A549 (cell line): ENCODE data around the gene SEMA3C. TPM values are rescaled to one million over a fixed set of nuclear protein-coding genes. Genes with fewer than 3 reads are reported as not detected.

Experiments
- ATAC-seq, 2 experiments: fragments of 200-7000 bp in 1 of 2; fragments of >200 bp in 1 of 2; cut with Nextera tagmentation in 1 of 2; cut with Tn5 transposase in 1 of 2; 3 replicates each; pipeline versions ENCODE4 v1.8.0 to v1.9.1; 2018 to 2020; ENCODE audit warnings: mild to moderate bottlenecking in 1 of 2, moderate library complexity in 1 of 2
- CTCF ChIA-PET: fragments of 300-600 bp; sonication (Branson Sonifier 250); formaldehyde crosslinking; extraction: SDS; loops from one replicate; lab custom pipeline; 2021; ENCODE audit warnings: antibody characterized with exemption, inconsistent platforms; lab: Yijun Ruan, JAX
- POLR2A ChIA-PET: fragments of 350-600 bp; formaldehyde crosslinking; extraction: SDS; loops from one replicate; lab custom pipeline; 2021; ENCODE audit warnings: antibody characterized with exemption, inconsistent platforms; lab: Yijun Ruan, JAX
- DNase-seq, 2 experiments: peaks; one replicate each; pipeline versions ENCODE4 v3.0.0 to v3.0.0-alpha.2; 2011 to 2016; ENCODE audit warnings: low read depth in 1 of 2, low spot score in 1 of 2
- FAIRE-seq: peaks from 2 replicates; lab custom pipeline; 2011; peaks lifted over from hg19 to GRCh38; lab: Jason Lieb, UNC
- H3K27ac ChIP-seq, 2 experiments: fragments of >200 bp; sonication (Bioruptor Twin); formaldehyde crosslinking; 3 replicates each; pipeline ENCODE4 v1.5.1; 2016 to 2017
- H3K4me1 ChIP-seq: fragments of >200 bp; sonication (Bioruptor Twin); formaldehyde crosslinking; 3 replicates; pipeline ENCODE4 v1.6.1; 2016
- H3K4me2 ChIP-seq: fragments of >200 bp; sonication (Bioruptor Twin); formaldehyde crosslinking; 3 replicates; pipeline ENCODE4 v1.6.1; 2016
- H3K4me3 ChIP-seq: fragments of >200 bp; sonication (Bioruptor Twin); formaldehyde crosslinking; 3 replicates; pipeline ENCODE4 v1.5.1; 2016
- H3K9me3 ChIP-seq: fragments of >200 bp; sonication (Bioruptor Twin); formaldehyde crosslinking; 3 replicates; pipeline ENCODE4 v1.6.1; 2016
- BHLHE40 ChIP-seq: IDR thresholded peaks from 2 replicates; pipeline ENCODE4 v1.6.1; 2012; ENCODE audit warnings: low read depth, low read length, inconsistent platforms
- CBX2 ChIP-seq: fragments of 200-600 bp; sonication (generic); IDR thresholded peaks from 2 replicates; pipeline ENCODE4 v1.6.1; 2016; ENCODE audit warnings: low read depth, mild to moderate bottlenecking, borderline replicate concordance
- E2F6 ChIP-seq: IDR thresholded peaks from 2 replicates; pipeline ENCODE4 v1.6.1; 2012; ENCODE audit warnings: low read depth, borderline replicate concordance
- EHMT2 ChIP-seq: fragments of 200-600 bp; sonication (generic); IDR thresholded peaks from 2 replicates; pipeline ENCODE4 v1.6.1; 2016; ENCODE audit warnings: antibody characterized with exemption, low read depth, mild to moderate bottlenecking, moderate library complexity
- GATA3 ChIP-seq: IDR thresholded peaks from 2 replicates; pipeline ENCODE4 v1.6.1; 2012; ENCODE audit warnings: borderline replicate concordance
- HDAC2 ChIP-seq: fragments of 200-600 bp; sonication (generic); IDR thresholded peaks from 2 replicates; pipeline ENCODE4 v1.6.1; 2016
- HOXB13 ChIP-seq: fragments of 250-450 bp; sonication (Bioruptor Pico); IDR thresholded peaks from 2 replicates; pipeline ENCODE4 v1.5.0; 2020; ENCODE audit warnings: low read depth, mild to moderate bottlenecking, moderate library complexity
- HOXB5 ChIP-seq: fragments of 250-450 bp; sonication (Bioruptor Pico); IDR thresholded peaks from 2 replicates; pipeline ENCODE4 v1.5.0; 2020; ENCODE audit warnings: mild to moderate bottlenecking, moderate library complexity
- NR3C1 ChIP-seq: fragments of >200 bp; sonication (Bioruptor Twin); formaldehyde crosslinking; IDR thresholded peaks from 3 replicates; pipeline ENCODE4 v1.6.1; 2017
- PHF8 ChIP-seq: fragments of 200-600 bp; sonication (generic); IDR thresholded peaks from 2 replicates; pipeline ENCODE4 v1.6.1; 2016; ENCODE audit warnings: low read depth, mild to moderate bottlenecking, antibody characterized with exemption, moderate library complexity, borderline replicate concordance
- POLR2A ChIP-seq: IDR thresholded peaks from 2 replicates; pipeline ENCODE4 v1.6.1; 2012; ENCODE audit warnings: mild to moderate bottlenecking, low read length
- POLR2AphosphoS2 ChIP-seq: conservative IDR thresholded peaks from 2 replicates; pipeline ENCODE4 v1.6.1; 2012; ENCODE audit warnings: low read length, improper control_type of control experiment, inconsistent platforms
- RAD21 ChIP-seq, 2 experiments: fragments of >200 bp in 1 of 2; sonication (Bioruptor Twin) in 1 of 2; formaldehyde crosslinking in 1 of 2; IDR thresholded peaks in 1 of 2; conservative IDR thresholded peaks in 1 of 2; 2 replicates in 1 of 2; 3 replicates in 1 of 2; pipeline ENCODE4 v1.6.1; 2012 to 2018; ENCODE audit warnings: inconsistent platforms in 1 of 2
- RCOR1 ChIP-seq: fragments of 150-350 bp; IDR thresholded peaks from 2 replicates; pipeline ENCODE4 v1.6.1; 2014; ENCODE audit warnings: antibody characterized with exemption, low read length, low read depth
- SREBF2 ChIP-seq: fragments of 450-650 bp; IDR thresholded peaks from 2 replicates; pipeline ENCODE4 v1.6.1; 2014; ENCODE audit warnings: mild to moderate bottlenecking, moderate library complexity
- TFCP2L1 ChIP-seq: fragments of 250-450 bp; sonication (Bioruptor Pico); IDR thresholded peaks from 2 replicates; pipeline ENCODE4 v1.5.0; 2021; ENCODE audit warnings: mild to moderate bottlenecking
- TP53 ChIP-seq: fragments of 250-450 bp; sonication (Bioruptor Pico); IDR thresholded peaks from 2 replicates; pipeline ENCODE4 v1.5.0; 2021; ENCODE audit warnings: mild to moderate bottlenecking, moderate library complexity
- USF2 ChIP-seq: fragments of 450-650 bp; IDR thresholded peaks from 2 replicates; pipeline ENCODE4 v1.6.1; 2014; ENCODE audit warnings: antibody characterized with exemption
- ZC3H11A ChIP-seq: fragments of 450-650 bp; IDR thresholded peaks from 2 replicates; pipeline ENCODE4 v1.6.1; 2014; ENCODE audit warnings: antibody characterized with exemption, mild to moderate bottlenecking
- ZFP36 ChIP-seq: fragments of 450-650 bp; IDR thresholded peaks from 2 replicates; pipeline ENCODE4 v1.6.1; 2014; ENCODE audit warnings: borderline replicate concordance; ENCODE audit not compliant: partially characterized antibody
- ZNF302 ChIP-seq: fragments of 250-450 bp; sonication (Bioruptor Pico); IDR thresholded peaks from 2 replicates; pipeline ENCODE4 v1.9.0; 2021; ENCODE audit warnings: inconsistent platforms, mild to moderate bottlenecking, moderate library complexity
- ZSCAN20 ChIP-seq: fragments of 250-450 bp; sonication (Bioruptor Pico); IDR thresholded peaks from 2 replicates; pipeline ENCODE4 v1.8.0; 2022; ENCODE audit warnings: mild to moderate bottlenecking, moderate library complexity
- WGBS: methylation state at CpG from one replicate; pipeline ENCODE4 v1.1.6; 2017; ENCODE audit errors: missing lambda C conversion rate; 5-methylcytosine and 5-hydroxymethylcytosine counted together
- polyA plus RNA-seq, 4 experiments: library from polyadenylated mRNA; depleted of rRNA in 3 of 4; stranded (reverse); fragments of >200 nt; fragmentation: RNase III in 1 of 4; extraction: RNeasy Plus Mini Kit Qiagen cat#74134 plus additional on column Dnase treatment in 1 of 4; gene quantifications; 2 replicates in 3 of 4; 3 replicates in 1 of 4; pipeline ENCODE4 v1.2.3, GENCODE V29; 2011 to 2017
- TF ChIP-seq, protein P1 (sequence below): IDR thresholded peaks from 2 replicates; pipeline ENCODE4 v1.6.1; 2012
- TF ChIP-seq, protein P2 (sequence below): fragments of 200-600 bp; sonication (generic); IDR thresholded peaks from 2 replicates; pipeline ENCODE4 v1.6.1; 2016; ENCODE audit warnings: antibody characterized with exemption, mild to moderate bottlenecking, moderate library complexity
- TF ChIP-seq, protein P3 (sequence below): fragments of >200 bp; sonication (Bioruptor Twin); formaldehyde crosslinking; IDR thresholded peaks from 2 replicates; pipeline ENCODE4 v1.6.1; 2016

Gene SEMA3C
- polyA plus RNA-seq, 2 of the 4 experiments (the other 2 are of a cell fraction) = 78.1 to 212 TPM

DNA sequence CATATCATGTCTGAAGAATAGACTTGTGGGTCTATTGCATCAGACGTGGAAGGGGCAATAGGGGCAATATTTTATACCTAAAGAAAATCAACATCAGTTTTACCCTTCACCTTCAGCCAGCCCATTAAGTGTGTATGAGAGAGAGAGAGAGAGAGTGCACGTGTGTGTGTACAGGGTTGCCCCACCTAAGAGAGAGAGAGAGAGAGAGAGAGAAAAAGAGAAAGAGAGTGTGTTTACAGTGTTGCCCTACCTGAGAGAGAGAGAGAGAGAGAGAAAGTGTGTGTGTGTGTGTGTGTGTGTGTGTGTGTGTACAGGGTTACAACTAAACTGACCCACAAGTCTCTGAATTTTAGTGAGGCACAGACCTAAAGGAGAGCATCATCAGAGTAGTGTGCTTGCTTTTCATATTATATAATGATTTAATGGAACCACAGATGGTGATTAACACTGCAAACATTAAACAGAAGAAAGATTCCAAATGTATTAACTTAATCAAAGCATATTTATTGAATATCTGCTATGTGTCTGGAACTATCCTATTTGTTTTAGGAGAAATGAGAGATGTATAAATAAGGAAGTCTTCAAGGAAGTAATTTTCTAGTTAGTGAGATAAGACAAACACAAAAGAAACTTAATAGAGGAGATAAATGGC lies 213.6 kb downstream of the SEMA3C start:
- ChIA-PET POLR2A (no interaction called here), CTCF (no interaction called here)
- Histone ChIP-seq H3K27ac (peak overlapping the region; percentile 57 to 90), H3K9me3 (no peaks in the 10 kb centered on the region), H3K4me2 (peak overlapping the region; percentile 1), H3K4me3 (no peak overlapping the region), H3K4me1 (peaks cover 58% of the 10 kb centered on the region)
- ATAC-seq (peak in 1 of 2 experiments; percentile 27; a peak in 3 of 6 replicates), FAIRE-seq (peak; percentile 79), DNase-seq (no peak)
- TF ChIP-seq POLR2A (no peak), GATA3 (0 out of 2 replicates have a peak, but pooled peaks have one; percentile 13), HOXB13 (no peak), RAD21 (conservative IDR thresholded peaks at IDR 0.05 in 1 of 2, IDR thresholded peaks at IDR 0.05 in 1 of 2) (no peak), RCOR1 (no peak), NR3C1 (no peak), SREBF2 (no peak), EHMT2 (no peak)
- TF ChIP-seq, protein P1, sequence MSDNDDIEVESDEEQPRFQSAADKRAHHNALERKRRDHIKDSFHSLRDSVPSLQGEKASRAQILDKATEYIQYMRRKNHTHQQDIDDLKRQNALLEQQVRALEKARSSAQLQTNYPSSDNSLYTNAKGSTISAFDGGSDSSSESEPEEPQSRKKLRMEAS = peak; percentile 36; the same call in 1 of the 2 replicates
- 60% methylated on average over 2 of the region's 2 CpGs for WGBS

DNA sequence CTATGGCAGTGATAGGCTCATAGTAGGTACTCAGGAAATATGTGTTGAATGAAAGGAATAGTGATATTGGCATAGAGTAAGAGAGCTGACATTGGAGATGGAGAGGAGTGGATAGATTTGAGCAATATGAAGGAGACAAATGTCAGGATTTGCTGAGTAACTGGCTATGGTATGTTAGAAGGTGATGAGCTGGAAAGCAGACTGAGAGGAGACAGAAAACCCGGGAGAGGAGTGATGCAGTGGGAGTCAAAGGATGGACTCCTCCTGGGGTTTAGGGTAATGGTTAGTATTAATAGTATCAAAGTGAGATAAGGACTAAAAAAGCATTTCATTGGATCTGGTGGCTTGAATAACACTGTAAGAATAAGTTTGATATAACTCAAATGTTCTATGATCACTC lies 215.6 kb downstream of the SEMA3C start:
- Histone ChIP-seq H3K4me2 (0 out of 3 replicates have a peak overlapping the region, but pooled peaks have one; percentile 4), H3K4me1 (peaks cover 70% of the 10 kb centered on the region), H3K9me3 (no peaks in the 10 kb centered on the region), H3K27ac (peak overlapping the region; percentile 36 to 90; a peak in 5 of 6 replicates), H3K4me3 (no peak overlapping the region)
- TF ChIP-seq ZC3H11A (no peak), HOXB5 (no peak), POLR2AphosphoS2 (no peak), HOXB13 (no peak), PHF8 (no peak), CBX2 (no peak), BHLHE40 (no peak), ZSCAN20 (CRISPR knock-in tag) (no peak), TP53 (CRISPR knock-in tag) (no peak), POLR2A (no peak), HDAC2 (no peak), E2F6 (no peak), NR3C1 (no peak), ZFP36 (no peak), USF2 (no peak), ZNF302 (CRISPR knock-in tag) (no peak), TFCP2L1 (CRISPR knock-in tag) (no peak)
- TF ChIP-seq, protein P2, sequence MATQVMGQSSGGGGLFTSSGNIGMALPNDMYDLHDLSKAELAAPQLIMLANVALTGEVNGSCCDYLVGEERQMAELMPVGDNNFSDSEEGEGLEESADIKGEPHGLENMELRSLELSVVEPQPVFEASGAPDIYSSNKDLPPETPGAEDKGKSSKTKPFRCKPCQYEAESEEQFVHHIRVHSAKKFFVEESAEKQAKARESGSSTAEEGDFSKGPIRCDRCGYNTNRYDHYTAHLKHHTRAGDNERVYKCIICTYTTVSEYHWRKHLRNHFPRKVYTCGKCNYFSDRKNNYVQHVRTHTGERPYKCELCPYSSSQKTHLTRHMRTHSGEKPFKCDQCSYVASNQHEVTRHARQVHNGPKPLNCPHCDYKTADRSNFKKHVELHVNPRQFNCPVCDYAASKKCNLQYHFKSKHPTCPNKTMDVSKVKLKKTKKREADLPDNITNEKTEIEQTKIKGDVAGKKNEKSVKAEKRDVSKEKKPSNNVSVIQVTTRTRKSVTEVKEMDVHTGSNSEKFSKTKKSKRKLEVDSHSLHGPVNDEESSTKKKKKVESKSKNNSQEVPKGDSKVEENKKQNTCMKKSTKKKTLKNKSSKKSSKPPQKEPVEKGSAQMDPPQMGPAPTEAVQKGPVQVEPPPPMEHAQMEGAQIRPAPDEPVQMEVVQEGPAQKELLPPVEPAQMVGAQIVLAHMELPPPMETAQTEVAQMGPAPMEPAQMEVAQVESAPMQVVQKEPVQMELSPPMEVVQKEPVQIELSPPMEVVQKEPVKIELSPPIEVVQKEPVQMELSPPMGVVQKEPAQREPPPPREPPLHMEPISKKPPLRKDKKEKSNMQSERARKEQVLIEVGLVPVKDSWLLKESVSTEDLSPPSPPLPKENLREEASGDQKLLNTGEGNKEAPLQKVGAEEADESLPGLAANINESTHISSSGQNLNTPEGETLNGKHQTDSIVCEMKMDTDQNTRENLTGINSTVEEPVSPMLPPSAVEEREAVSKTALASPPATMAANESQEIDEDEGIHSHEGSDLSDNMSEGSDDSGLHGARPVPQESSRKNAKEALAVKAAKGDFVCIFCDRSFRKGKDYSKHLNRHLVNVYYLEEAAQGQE = no peak
- TF ChIP-seq, protein P3, sequence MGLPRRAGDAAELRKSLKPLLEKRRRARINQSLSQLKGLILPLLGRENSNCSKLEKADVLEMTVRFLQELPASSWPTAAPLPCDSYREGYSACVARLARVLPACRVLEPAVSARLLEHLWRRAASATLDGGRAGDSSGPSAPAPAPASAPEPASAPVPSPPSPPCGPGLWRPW = no peak
- DNase-seq (no peak), ATAC-seq (peak in 1 of 2 experiments; percentile 31; a peak in 3 of 6 replicates), FAIRE-seq (no peak)
- CTCF ChIA-PET = interaction anchor here (0.6 to 7.1 kb wide), 4 partner anchors 22 to 768 kb away, joined by 3 to 45 read pairs (median 4); no protein-coding TSS in a partner anchor
- POLR2A ChIA-PET = no interaction called here
- WGBS = 17% methylated on average over 1 of the region's 1 CpG
